ENCODE results near the gene HOXA3.
A peak's percentile ranks its signal among the peaks of the same experiment; 100 is the strongest.

The HOXA3 gene

GRCh38 chr7:27097686-27098577 lies 54.5 kb downstream of the HOXA3 start:
- TF ChIP-seq CTCF (IDR thresholded peaks at IDR 0.05; ENCODE audit: extremely low read depth, insufficient read depth, missing control alignments), result no peak
- no peak for DNase-seq (ENCODE audit: low spot score)
- in situ Hi-C loops (cut with MboI; ENCODE audit: low pct_unique_long_range_greater_than_20kb, low sequenced_read_pairs, unreplicated experiment), result no loop called here

GRCh38 chr7:27096768-27097514 lies 55.4 kb downstream of the HOXA3 start:
- no peak for DNase-seq (ENCODE audit: low spot score)
- in situ Hi-C loops (cut with MboI; ENCODE audit: low pct_unique_long_range_greater_than_20kb, low sequenced_read_pairs, unreplicated experiment), result no loop called here

GRCh38 chr7:27095897-27096767 lies 56.3 kb downstream of the HOXA3 start, which contains the start of gene HOXA1:
HOXA1 (minus strand) TSS chr7:27096000; CDS start chr7:27095912, 88 bp downstream.
- no peak for TF ChIP-seq CTCF (IDR thresholded peaks at IDR 0.05; ENCODE audit: extremely low read depth, insufficient read depth, missing control alignments)
- peak; percentile 96 for DNase-seq (ENCODE audit: low spot score)
- in situ Hi-C loops (cut with MboI; ENCODE audit: low pct_unique_long_range_greater_than_20kb, low sequenced_read_pairs, unreplicated experiment), result no loop called here

More at GRCh38 chr7:27096768-27097514, 55.4 kb downstream of the HOXA3 start:
- no peak for TF ChIP-seq CTCF (IDR thresholded peaks at IDR 0.05; ENCODE audit: extremely low read depth, insufficient read depth, missing control alignments)

GRCh38 chr7:27095050-27095896 lies 57.1 kb downstream of the HOXA3 start:
- DNase-seq (ENCODE audit: low spot score), result peak; percentile 15
- in situ Hi-C loops (cut with MboI; ENCODE audit: low pct_unique_long_range_greater_than_20kb, low sequenced_read_pairs, unreplicated experiment), result no loop called here
- TF ChIP-seq CTCF (IDR thresholded peaks at IDR 0.05; ENCODE audit: extremely low read depth, insufficient read depth, missing control alignments), result no peak

GRCh38 chr7:27094304-27095049 lies 57.9 kb downstream of the HOXA3 start:
- TF ChIP-seq CTCF (IDR thresholded peaks at IDR 0.05; ENCODE audit: extremely low read depth, insufficient read depth, missing control alignments), result no peak
- in situ Hi-C loops (cut with MboI; ENCODE audit: low pct_unique_long_range_greater_than_20kb, low sequenced_read_pairs, unreplicated experiment), result no loop called here
- no peak for DNase-seq (ENCODE audit: low spot score)
